ENCODE measurements around the gene CLRN2.

GRCh38 chr4:17468619-17469221, 46.2 kb upstream of the CLRN2 start:
- TF ChIP-seq CTCF (conservative IDR thresholded peaks at IDR 0.05 in 1 of 2, IDR thresholded peaks at IDR 0.05 in 1 of 2; ENCODE audit: extremely low read depth in 1 of 2, insufficient read depth in 1 of 2, low read depth in 1 of 2, low read length in 2 of 2) (peak; percentile 3 to 40), EZH2 (IDR thresholded peaks at IDR 0.05; ENCODE audit: borderline replicate concordance, low read length) (no peak)

All from mammary epithelial cell (primary cell).